ENCODE results near the gene LRP1B.

GRCh38 chr2:142044197-142044596, 86.6 kb downstream of the LRP1B start:
- TF ChIP-seq CTCF (IDR thresholded peaks at IDR 0.05; ENCODE audit: low read depth, low read length, poor library complexity, severe bottlenecking) (no peak), EZH2phosphoT487 (IDR thresholded peaks at IDR 0.05; ENCODE audit: borderline replicate concordance, low read length) (no peak)
